ENCODE results near the gene COLEC12.

The COLEC12 gene

DNA sequence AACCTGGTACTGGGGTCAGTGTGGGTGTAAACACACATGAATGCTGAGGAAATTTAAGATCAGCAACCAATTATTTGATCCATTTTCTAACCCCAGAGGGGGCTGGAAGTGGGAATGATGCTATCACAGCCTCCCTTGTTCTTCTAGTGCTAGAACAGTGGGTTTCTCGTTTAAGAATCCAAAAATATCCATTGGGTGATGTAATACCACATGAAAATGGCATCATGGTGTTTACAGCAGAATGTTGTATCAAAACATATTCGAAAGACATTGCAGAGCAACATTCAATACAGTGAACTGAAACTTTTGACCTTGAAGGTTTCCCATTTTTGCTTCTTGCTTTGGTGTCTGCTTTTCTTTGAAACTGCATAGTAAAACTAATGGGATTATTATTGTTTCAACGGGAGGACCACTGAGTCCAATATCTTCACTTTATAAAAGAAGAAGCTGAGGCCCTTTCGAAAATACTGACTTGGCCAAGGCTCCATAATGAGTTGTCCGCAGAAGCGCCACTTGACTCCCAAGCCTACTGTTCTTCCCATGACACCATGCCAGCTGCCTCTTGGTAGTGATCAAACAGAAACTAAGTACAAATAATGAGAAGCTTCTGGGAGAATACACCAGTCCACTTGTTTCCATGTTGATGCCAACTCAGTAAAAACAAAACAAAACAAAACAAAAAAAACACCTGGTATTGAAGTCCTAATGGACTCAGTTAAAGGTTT, 106.1 kb downstream of the COLEC12 start:
- DNase-seq (ENCODE audit: low read depth): no peak
- TF ChIP-seq, protein P1, sequence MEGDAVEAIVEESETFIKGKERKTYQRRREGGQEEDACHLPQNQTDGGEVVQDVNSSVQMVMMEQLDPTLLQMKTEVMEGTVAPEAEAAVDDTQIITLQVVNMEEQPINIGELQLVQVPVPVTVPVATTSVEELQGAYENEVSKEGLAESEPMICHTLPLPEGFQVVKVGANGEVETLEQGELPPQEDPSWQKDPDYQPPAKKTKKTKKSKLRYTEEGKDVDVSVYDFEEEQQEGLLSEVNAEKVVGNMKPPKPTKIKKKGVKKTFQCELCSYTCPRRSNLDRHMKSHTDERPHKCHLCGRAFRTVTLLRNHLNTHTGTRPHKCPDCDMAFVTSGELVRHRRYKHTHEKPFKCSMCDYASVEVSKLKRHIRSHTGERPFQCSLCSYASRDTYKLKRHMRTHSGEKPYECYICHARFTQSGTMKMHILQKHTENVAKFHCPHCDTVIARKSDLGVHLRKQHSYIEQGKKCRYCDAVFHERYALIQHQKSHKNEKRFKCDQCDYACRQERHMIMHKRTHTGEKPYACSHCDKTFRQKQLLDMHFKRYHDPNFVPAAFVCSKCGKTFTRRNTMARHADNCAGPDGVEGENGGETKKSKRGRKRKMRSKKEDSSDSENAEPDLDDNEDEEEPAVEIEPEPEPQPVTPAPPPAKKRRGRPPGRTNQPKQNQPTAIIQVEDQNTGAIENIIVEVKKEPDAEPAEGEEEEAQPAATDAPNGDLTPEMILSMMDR (IDR thresholded peaks at IDR 0.05; ENCODE audit: insufficient read depth, low read depth, low read length, missing control alignments): no peak
- no peak overlapping the region for H3K4me3 ChIP-seq (ENCODE audit: low read depth, low read length)

DNA sequence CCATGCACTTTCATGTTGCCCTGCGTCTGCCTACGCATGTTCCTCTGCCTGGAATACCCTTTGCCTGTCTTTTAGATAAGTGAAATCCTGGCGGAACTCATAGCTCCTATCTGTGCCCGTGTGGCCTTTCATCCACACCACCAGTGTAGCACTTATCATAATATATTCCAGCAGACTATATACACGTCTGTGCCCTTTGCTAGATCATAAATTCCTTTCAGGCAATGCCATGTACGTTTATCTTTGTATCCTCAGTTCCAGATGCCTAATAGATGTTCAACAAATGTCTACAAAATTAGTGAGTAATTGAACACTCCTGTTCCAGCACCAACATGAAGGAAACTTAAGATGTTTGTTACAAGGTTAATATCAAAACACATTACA, 106.9 kb downstream of the COLEC12 start:
- TF ChIP-seq, protein P1 (IDR thresholded peaks at IDR 0.05; ENCODE audit: insufficient read depth, low read depth, low read length, missing control alignments): no peak
- no peak for DNase-seq (ENCODE audit: low read depth)
- H3K4me3 ChIP-seq (ENCODE audit: low read depth, low read length): no peak overlapping the region

DNA sequence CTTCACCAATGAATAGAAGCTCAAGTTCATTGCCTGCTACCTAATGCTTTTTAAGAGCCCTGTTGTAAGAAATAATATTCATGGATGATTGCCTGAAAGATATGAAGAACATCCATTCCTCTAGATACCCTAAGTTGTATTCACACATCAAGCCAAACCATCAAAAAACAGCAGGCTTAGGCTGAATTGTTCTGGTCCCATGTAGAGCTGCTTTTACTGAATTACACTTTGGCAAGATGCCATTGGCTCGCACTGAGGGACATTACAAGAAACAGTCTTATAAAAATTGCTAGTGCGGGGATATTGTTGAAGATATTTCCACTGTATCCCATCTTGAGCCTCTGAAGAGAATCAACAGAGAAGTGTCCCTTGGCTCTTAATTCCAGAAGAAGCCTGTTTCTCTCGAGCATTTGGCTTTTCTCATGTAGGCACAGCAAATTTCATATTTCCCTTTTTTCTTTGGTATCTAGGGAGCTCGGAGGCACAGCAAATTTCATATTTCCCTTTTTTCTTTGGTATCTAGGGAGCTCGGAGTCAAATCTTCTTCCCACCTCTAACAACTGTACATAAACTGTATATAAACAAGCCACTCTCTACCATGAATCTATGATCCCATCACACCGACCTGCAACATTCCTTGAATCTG, 107.5 kb downstream of the COLEC12 start:
- TF ChIP-seq, protein P1 (IDR thresholded peaks at IDR 0.05; ENCODE audit: insufficient read depth, low read depth, low read length, missing control alignments): no peak
- DNase-seq (ENCODE audit: low read depth): no peak

DNA sequence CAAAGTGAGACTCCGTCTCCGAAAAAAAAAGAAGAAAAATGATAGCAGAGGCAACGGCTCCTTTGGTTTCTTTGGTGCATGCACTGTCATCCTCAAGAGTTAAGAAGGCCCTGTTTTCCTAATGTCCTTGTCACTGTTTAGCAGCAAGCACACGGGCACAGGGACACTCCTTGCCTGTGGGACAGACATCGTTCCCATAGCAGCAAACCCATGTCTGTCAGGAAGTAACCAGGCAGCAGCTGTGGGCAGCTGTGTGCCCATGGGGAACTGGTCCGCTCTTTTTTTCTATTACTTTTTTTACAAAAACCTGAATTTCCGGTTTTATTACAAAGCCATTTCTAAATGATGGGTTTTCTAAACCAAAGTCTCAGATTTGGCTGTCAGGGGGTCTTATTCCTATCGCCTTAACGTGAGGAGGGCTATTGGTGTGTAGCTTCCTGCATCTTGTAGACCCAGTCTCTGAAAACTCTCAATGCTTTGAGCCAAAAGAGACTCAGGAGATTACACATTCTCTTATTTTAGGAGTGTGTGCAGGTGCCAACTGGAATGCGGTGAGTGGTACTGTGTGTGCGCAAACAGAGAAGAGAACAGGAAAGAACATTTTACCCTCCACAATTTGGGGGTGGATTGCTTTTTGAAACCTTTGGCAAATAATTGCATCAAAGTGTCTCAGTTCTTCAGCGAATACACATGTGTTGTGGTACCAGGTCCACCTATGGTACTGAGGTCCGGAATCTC, 109.6 kb downstream of the COLEC12 start:
- TF ChIP-seq, protein P1 (IDR thresholded peaks at IDR 0.05; ENCODE audit: insufficient read depth, low read depth, low read length, missing control alignments): no peak
- H3K4me3 ChIP-seq (ENCODE audit: low read depth, low read length): no peak overlapping the region
- no peak for DNase-seq (ENCODE audit: low read depth)

More for the DNA sequence above, 107.5 kb downstream of the COLEC12 start:
- no peak overlapping the region for H3K4me3 ChIP-seq (ENCODE audit: low read depth, low read length)

DNA sequence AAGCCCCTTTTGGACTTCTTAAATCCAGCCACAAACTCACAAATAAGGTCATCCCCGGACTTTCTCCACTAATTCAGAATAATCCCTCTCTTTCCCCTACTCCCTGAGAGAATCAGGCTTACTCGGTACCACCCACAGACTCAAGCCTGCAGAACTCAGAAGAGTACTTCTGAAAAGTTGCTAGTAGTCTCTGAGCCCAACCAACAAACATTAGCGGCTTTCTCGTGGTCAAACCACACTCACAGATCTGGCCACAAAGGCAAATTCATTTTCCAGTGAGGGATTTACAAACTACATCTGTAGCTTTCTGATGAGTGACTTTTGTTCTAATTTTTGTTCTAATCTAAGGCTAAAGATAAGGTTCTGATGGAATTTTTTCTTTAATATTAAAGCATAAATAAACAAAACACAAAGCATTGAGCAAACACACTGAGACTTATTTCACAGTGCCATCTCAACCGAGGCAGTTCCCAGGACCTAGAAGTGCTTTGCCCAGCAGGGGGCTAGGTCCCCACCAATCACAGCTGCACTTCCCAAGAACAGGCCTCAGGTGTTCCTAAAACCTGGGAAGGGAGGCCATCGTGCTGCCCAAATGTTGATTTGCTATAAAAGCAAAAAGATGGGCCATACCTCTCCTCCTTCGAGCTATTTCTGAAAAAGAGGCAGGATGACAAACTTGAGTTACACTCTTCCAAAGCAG, 110.7 kb downstream of the COLEC12 start:
- TF ChIP-seq, protein P1 (IDR thresholded peaks at IDR 0.05; ENCODE audit: insufficient read depth, low read depth, low read length, missing control alignments): no peak
- H3K4me3 ChIP-seq (ENCODE audit: low read depth, low read length): no peak overlapping the region
- DNase-seq (ENCODE audit: low read depth): peak; percentile 40

DNA sequence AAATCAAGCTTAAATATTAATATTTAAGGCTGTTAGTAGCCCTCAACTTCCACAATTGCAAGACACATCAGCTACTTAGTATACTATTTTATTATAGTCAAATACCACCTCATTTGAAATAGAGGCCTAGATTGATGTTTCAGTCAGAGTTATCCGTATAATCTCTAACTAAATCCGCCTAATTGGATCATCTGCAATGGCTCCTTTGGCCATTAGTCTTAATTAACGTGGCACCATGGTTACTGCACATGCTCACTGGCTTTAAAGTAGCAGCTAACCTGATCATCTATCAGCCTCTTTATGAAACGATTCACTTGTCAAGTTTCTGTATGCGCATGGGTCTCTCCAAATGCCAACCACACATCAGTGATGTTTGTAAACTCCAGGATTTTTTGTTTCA, 112.3 kb downstream of the COLEC12 start:
- no peak for DNase-seq (ENCODE audit: low read depth)
- H3K4me3 ChIP-seq (ENCODE audit: low read depth, low read length): no peak overlapping the region
- TF ChIP-seq, protein P1 (IDR thresholded peaks at IDR 0.05; ENCODE audit: insufficient read depth, low read depth, low read length, missing control alignments): no peak

Data from GM12865 (cell line).